GM21381 (cell line): ENCODE data around the gene PROX1.

ENCODE experiments used
- ATAC-seq: cut with Tn5 transposase; IDR thresholded peaks from one replicate; pipeline ENCODE4 v1.9.1; 2021; ENCODE audit warnings: mild to moderate bottlenecking, moderate library complexity; ENCODE audit not compliant: unreplicated experiment

Gene PROX1

DNA sequence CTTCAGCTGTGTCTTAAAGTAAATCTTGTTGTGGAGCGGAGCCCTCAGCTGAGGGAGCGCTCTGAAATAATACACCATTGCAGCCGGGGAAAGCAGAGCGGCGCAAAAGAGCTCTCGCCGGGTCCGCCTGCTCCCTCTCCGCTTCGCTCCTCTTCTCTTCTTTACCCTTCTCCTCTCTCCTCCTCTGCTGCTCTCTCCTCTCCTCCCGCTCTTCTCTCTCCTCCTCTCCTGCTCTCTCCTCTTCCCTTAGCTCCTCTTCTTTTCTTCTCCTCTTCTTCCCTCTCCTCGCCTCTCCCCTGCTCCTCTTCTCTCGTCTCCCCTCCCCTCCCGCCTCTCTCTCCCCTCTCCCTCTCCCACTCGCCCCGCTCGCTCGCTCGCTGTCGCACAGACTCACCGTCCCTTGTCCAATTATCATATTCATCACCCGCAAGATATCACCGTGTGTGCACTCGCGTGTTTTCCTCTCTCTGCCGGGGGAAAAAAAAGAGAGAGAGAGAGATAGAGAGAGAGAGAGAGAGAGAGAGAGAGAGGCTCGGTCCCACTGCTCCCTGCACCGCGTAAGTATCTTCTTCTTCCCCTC is at the start of gene PROX1:
TSS of gene PROX1 (plus strand) at position 47 of the 580 bp plus-strand sequence. CDS start 8,563 bp downstream, outside the sequence.
- ATAC-seq = peak; percentile 3

- ATAC-seq = no peak
Measured at GRCh38 chr1:213938776-213939175, 49.0 kb upstream of the PROX1 start.

- no peak for ATAC-seq
Measured at GRCh38 chr1:213939888-213940287, 47.9 kb upstream of the PROX1 start.

- ATAC-seq = no peak
Measured at GRCh38 chr1:213940947-213941346, 46.8 kb upstream of the PROX1 start.

DNA sequence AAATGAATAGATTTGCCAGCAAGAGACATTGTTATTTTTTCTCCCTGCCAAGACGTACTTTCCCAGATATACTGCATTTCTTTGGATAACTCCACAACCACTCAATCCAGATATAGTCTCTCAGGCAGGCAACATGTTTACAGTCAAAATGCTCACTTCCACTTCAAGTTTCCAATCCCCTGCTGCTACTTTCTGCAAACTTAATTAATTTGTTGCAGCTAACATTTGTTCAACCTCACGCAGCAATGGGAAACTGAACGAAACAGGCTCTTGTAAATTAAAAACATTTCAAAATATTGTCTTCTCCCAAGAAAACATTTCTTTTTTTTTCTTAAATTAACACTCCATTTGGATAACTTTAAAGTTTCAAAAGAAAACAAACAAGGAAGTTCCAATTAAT is 45.7 kb upstream of the PROX1 start:
- ATAC-seq = no peak

DNA sequence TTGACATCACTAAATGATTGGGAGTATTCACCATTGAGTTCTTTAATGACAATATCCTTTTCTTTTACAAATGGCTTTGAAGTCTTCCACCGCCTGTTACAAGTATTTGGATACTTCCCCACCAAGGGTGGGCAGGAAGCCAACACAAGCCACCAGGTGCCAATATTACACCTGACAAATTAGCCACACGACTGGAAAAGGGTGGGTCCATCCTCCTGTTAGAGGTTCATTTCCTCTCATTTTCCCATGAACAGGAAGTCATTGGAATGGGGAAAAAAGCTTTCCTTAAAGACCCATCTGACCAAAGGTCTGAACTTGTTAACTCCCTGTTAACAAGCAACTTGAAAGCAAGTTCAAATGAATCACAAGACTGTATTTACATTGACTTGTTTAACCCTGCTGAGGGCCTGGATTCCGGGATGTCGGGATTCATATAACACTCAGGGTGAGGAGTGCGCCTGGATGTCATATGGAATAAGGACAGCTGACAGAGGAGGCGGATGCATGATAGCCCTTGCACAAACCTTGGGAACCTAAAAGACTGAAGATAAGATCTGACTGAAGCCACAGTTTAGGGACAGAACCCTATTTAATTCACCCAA is 40.5 kb upstream of the PROX1 start:
- no peak for ATAC-seq

GRCh38 chr1:213951876-213952275 is 35.9 kb upstream of the PROX1 start:
- no peak for ATAC-seq

GRCh38 chr1:213953806-213954205 is 34.0 kb upstream of the PROX1 start:
- ATAC-seq = no peak

DNA sequence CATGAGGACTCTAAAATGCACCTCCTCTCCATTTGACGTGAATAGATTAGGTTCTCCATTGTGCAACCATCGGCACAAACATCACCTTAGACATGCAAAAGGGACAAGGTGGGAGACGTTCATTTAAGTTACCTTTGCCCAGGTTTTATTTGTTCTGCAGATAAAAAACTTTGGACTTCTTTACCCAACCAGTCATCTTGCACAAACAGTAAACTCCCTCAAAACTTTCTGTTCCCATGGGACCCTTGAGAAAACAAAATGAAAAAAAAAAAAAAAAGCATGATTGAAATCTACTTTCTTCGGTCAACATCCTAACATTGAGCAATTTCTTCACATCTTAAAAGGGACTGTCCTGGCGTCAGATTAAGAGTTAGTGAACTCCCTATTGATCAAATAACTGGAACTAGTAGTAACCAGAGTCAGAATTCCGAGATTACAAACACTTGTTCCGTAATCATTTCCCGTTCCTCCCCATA is 31.4 kb upstream of the PROX1 start:
- ATAC-seq = no peak

DNA sequence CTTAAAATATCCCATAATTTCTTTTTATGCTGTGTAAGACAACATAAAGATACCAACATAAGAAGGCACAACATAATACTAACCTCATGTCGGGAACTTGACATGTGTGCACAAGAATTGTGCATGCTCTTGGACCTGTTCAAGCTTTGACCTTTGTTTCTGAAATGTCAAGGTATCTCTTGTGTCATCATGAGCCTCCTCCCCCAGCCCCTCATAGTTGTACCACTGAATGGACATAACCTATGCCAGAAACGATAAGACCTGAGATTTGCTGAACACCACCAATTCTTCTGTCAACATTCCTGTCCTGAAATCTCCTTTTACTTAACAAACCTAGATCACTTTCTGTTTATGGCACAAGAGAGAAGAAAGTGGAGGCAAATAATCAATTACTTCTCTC is 29.4 kb upstream of the PROX1 start:
- no peak for ATAC-seq

DNA sequence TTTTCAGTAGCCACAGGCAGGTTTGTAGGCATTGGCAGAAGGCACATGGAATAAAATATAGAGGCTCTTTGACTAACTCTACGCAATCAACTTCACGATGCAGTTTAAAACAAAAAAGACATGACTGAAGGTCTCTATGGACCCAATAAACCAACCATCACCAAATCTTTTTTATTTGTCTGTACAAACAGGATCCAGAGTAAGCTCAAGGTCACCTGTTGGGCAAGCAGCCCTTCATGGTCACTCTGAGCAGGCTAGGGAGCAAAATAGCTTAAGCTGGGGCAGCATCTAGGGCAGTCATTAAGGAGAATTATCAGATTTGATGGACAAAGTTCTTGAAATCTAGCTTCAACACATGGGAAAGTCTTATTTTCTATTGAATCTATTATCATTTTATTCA is 26.8 kb upstream of the PROX1 start:
- no peak for ATAC-seq

GRCh38 chr1:213962508-213962907 is 25.3 kb upstream of the PROX1 start:
- no peak for ATAC-seq

- ATAC-seq = no peak
Measured at GRCh38 chr1:213966122-213966521, 21.7 kb upstream of the PROX1 start.

DNA sequence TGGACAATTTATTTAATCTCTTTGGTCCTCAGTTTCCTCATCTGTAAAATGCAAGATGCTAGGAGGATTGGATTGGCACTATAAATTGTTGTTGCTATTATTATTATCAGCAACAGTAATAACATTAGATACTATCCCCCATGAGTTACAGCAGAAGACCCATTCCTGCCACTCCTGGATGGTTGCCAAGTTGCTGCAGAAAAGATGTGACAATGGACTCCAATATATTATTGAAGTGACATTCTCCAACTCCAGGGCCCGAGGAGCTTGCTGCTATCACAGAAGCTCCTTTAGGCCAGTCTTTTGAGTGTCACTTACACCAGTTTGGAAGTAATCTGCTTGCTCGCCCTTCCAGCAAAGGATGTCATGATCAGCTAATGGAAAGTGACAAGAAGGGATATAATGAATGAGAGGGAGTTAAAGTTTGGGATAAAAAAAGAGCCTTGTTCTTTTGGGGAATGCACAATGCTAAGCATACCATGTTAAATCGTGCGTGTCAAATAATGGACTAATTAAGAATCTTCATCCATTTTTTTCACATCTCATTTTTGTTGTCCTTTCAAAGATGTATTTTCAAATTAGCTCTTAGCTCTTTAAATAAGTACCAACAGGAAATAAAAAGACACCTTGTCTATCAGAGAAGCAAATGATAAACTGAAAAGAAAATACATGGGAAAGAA is 19.5 kb upstream of the PROX1 start:
- no peak for ATAC-seq

DNA sequence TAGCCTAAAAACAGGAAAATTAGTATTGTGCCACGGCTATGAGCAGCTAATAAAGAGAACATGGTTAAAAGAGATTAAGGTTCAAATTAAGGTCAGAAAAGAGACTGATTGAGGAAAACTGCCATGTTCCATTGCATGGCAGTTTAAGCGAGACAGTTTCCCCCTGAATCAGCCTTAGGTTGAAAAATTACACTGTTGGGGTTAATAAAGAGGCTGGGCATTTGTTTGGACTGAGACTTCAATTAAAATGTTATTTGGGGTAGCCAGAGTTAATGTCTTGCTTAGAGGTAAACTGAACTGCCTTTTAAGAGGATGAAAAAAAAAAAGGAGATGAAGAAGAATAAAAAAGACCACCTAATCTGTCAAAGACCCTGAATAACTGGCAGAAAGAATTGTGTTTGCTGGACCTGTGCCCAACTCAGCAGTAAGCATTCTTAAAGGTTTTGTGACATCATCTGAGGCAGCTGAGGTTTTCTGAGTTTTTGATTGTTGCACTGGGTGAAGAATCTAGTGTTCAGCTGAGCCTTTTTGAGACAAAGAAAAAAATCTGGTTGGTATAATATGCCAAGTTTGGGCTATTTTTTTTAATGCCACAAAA is 17.7 kb upstream of the PROX1 start:
- ATAC-seq = no peak

DNA sequence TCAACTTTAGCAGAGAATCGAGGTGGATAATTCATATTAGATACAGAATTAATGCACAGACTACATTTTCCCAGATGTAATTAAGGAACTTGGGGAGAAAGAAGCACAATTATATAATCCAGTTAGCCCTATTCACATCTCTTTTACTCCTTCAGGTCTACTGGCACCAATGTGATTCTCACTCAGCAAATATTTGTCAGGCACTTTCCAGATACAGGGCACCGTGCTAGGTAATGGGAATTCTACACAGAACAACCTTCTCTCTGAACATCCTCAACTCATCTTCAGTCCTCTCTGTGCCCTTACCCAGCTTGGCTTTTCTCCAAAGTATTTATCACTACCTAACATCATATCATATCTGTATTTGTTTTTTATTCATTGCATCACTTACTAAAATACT is 15.6 kb upstream of the PROX1 start:
- ATAC-seq = no peak

- no peak for ATAC-seq
Measured at GRCh38 chr1:213973129-213973528, 14.6 kb upstream of the PROX1 start.

- no peak for ATAC-seq
Measured at GRCh38 chr1:213976665-213977485, 10.9 kb upstream of the PROX1 start.

DNA sequence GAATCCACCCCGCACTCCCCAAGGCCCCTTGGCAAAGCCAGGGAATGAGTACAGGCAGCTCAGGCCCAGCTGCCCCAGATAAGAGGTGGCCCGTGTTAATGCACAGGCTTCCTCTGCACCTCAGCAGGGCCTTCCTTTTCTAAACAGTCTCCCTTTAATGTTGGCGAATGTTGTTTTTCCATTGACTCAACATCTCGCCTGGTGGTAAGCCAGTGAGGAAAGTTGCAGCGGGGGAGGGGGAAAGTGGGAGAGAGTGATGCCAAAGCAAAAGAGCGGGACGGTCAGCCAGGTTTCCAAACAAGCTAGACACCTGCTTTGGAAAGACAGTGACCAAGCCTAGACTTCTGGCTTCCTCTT is 10.3 kb upstream of the PROX1 start:
- ATAC-seq = no peak

DNA sequence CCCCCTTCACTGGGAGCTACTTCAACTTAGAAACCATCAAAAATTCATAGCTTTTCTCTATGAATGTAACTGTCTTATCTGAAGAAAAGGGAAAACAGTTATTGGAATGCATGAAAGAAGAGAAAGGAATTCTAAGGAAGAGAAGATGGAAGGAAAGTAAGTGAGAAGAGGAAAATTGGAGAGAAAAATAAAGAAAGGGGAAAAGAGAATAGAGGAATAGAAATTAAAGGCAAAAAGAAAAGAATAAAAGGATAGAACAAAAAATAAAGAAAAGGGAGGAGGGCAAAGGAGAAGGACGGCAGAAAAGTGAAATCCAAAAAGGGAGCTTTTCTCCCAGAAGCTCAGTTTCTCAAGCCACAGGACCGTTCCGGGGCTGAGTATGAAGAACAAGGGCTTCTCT is 9.9 kb upstream of the PROX1 start:
- ATAC-seq = no peak
